Uterus (tissue), 2 donors: Measurements from ENCODE around the gene BAIAP2.

Source experiments
- POLR2A ChIP-seq, 2 donors: fragments of 450-650 bp; IDR thresholded peaks; one replicate each; pipeline ENCODE4 v1.6.1; 2016; ENCODE audit warnings: antibody characterized with exemption in 2 of 2, mild to moderate bottlenecking in 1 of 2, moderate library complexity in 1 of 2
- TF ChIP-seq, protein P1 (sequence below), 4 experiments: fragments of 200-600 bp in 2 of 4; fragments of 450-650 bp in 2 of 4; sonication (generic) in 2 of 4; IDR thresholded peaks; one replicate each; pipeline ENCODE4 v1.5.1; 2016 to 2019; ENCODE audit warnings: antibody characterized with exemption in 4 of 4, mild to moderate bottlenecking in 2 of 4, moderate library complexity in 1 of 4

DNA sequence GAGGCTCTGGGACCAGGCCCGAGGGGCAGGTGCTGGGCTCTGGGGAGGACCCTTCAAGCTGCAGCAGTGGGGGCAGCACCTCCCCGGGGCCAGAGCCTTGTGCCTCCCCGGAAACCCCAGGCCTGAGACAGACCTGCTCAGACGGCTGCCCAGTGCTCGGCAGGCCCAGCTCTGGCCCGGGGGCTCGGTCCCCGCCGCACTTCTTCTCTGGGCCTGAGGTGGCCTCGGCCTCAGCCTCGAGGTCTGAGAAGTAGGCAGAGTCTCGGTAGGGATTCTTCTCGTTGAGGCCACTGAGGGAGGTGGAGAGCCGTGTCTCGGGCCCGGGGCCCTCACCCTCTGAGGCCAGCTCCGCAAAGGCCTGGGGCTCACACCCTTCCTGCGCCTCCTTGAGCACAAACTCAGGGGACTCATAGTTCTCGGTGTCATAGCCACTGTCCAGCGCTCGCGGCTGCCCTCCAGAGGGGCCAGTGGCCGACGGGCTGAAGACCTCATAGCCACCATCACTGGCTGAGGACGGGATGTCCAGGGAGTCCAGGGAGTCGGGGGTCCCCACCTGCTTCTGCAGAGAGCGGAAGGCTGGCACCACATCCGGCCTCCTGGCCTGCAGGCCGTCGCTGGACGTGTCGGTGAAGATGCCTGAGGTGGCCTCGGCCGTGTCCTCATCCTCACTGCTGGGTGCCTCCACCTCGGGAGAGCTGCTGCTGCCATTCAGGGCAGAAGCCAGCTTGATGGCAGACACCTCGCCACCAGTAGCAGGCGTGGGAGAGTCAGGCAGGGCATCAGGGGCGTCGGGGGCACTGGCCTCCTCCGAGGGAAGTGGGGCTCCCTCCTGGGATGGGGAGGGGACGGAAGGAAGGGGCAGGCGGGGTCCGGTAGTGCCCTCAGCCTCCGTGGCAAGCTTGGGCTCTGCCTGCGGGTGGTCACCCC lies 86.0 kb downstream of the BAIAP2 start:
- TF ChIP-seq POLR2A (IDR thresholded peaks at IDR 0.05) = no peak
- TF ChIP-seq, protein P1, sequence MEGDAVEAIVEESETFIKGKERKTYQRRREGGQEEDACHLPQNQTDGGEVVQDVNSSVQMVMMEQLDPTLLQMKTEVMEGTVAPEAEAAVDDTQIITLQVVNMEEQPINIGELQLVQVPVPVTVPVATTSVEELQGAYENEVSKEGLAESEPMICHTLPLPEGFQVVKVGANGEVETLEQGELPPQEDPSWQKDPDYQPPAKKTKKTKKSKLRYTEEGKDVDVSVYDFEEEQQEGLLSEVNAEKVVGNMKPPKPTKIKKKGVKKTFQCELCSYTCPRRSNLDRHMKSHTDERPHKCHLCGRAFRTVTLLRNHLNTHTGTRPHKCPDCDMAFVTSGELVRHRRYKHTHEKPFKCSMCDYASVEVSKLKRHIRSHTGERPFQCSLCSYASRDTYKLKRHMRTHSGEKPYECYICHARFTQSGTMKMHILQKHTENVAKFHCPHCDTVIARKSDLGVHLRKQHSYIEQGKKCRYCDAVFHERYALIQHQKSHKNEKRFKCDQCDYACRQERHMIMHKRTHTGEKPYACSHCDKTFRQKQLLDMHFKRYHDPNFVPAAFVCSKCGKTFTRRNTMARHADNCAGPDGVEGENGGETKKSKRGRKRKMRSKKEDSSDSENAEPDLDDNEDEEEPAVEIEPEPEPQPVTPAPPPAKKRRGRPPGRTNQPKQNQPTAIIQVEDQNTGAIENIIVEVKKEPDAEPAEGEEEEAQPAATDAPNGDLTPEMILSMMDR (IDR thresholded peaks at IDR 0.05) = no peak
